GM13976 (cell line): ENCODE measurements around the gene RAD23B.

Experiments used
- DNase-seq: peaks from one replicate; pipeline ENCODE4 v3.0.0; 2012; ENCODE audit warnings: low spot score
- CTCF ChIP-seq: IDR thresholded peaks from 2 replicates; pipeline ENCODE4 v1.5.1; 2012; ENCODE audit warnings: borderline replicate concordance, mild to moderate bottlenecking; ENCODE audit not compliant: insufficient read depth; ENCODE audit errors: extremely low read depth, missing control alignments, control extremely low read depth
- in situ Hi-C: fragments of 300-500 bp; cut with MboI; formaldehyde crosslinking; loops from one replicate; pipeline ENCODE4 v1.12.0; 2022; ENCODE audit warnings: low sequenced_read_pairs, mixed read lengths, inconsistent platforms; ENCODE audit not compliant: unreplicated experiment

The RAD23B gene

GRCh38 chr9:107338911-107339659, 56.0 kb downstream of the RAD23B start:
- TF ChIP-seq CTCF, result no peak

GRCh38 chr9:107340920-107341632, 58.0 kb downstream of the RAD23B start:
- in situ Hi-C loops, result no loop called here
- peak; percentile 96 for TF ChIP-seq CTCF
- DNase-seq, result peak; percentile 86

More at GRCh38 chr9:107338911-107339659, 56.0 kb downstream of the RAD23B start:
- no peak for DNase-seq
- in situ Hi-C loops, result no loop called here

- DNase-seq, result no peak
- in situ Hi-C loops, result no loop called here
- TF ChIP-seq CTCF, result no peak
Measured at GRCh38 chr9:107342476-107343161, 59.5 kb downstream of the RAD23B start.

- TF ChIP-seq CTCF, result no peak
- no peak for DNase-seq
- in situ Hi-C loops, result no loop called here
Measured at GRCh38 chr9:107345327-107345726, 62.2 kb downstream of the RAD23B start.

- DNase-seq, result no peak
- in situ Hi-C loops, result no loop called here
- TF ChIP-seq CTCF, result no peak
Measured at GRCh38 chr9:107348836-107349235, 65.8 kb downstream of the RAD23B start.

GRCh38 chr9:107350443-107350842, 67.4 kb downstream of the RAD23B start:
- no peak for TF ChIP-seq CTCF
- in situ Hi-C loops, result no loop called here
- DNase-seq, result no peak
